HG02571 (cell line): ENCODE results near the gene EIF4B.

Experiments
- ATAC-seq: cut with Tn5 transposase; IDR thresholded peaks from one replicate; pipeline ENCODE4 v1.9.1; 2021; ENCODE audit warnings: mild to moderate bottlenecking, moderate library complexity; ENCODE audit not compliant: unreplicated experiment

Gene EIF4B

GRCh38 chr12:53067993-53068770 lies 61.9 kb downstream of the EIF4B start:
- ATAC-seq = no peak

GRCh38 chr12:53068811-53069585 lies 62.7 kb downstream of the EIF4B start:
- ATAC-seq = no peak

- no peak for ATAC-seq
Measured at GRCh38 chr12:53069621-53070410, 63.6 kb downstream of the EIF4B start.

GRCh38 chr12:53070877-53071492 lies 64.7 kb downstream of the EIF4B start:
- no peak for ATAC-seq

- ATAC-seq = no peak
Measured at GRCh38 chr12:53071591-53072551, 65.6 kb downstream of the EIF4B start.

- ATAC-seq = no peak
Measured at GRCh38 chr12:53073881-53074280, 67.6 kb downstream of the EIF4B start.

- ATAC-seq = no peak
Measured at GRCh38 chr12:53074283-53074998, 68.2 kb downstream of the EIF4B start.

- no peak for ATAC-seq
Measured at GRCh38 chr12:53074999-53075370, 68.7 kb downstream of the EIF4B start.

GRCh38 chr12:53076461-53076860 lies 70.2 kb downstream of the EIF4B start:
- ATAC-seq = no peak

GRCh38 chr12:53077030-53077429 lies 70.8 kb downstream of the EIF4B start:
- ATAC-seq = no peak

GRCh38 chr12:53078425-53079225 lies 72.4 kb downstream of the EIF4B start:
- ATAC-seq = peak; percentile 14

GRCh38 chr12:53079226-53080117 lies 73.2 kb downstream of the EIF4B start, which contains the start of gene SPRYD3:
SPRYD3 (minus strand) TSS chr12:53079390; CDS start chr12:53079333, 57 bp downstream.
- peak; percentile 99 for ATAC-seq

- ATAC-seq = no peak
Measured at GRCh38 chr12:53082637-53083175, 76.5 kb downstream of the EIF4B start.

GRCh38 chr12:53086361-53086760 lies 80.1 kb downstream of the EIF4B start:
- no peak for ATAC-seq

GRCh38 chr12:53090105-53090504 lies 83.8 kb downstream of the EIF4B start:
- no peak for ATAC-seq

GRCh38 chr12:53090554-53090953 lies 84.3 kb downstream of the EIF4B start:
- no peak for ATAC-seq

- ATAC-seq = no peak
Measured at GRCh38 chr12:53091756-53092155, 85.5 kb downstream of the EIF4B start.
